T-helper 1 cell treated with Interleukin-12 subunit alpha and Interleukin-12 subunit beta and Interleukin-4 antibody, amounts not matched to agents 30 μg/mL and 1 μg/mL, for 36 hours (primary cell): ENCODE data around the gene SYP.
A peak's percentile ranks its signal among the peaks of the same experiment; 100 is the strongest.

Experiments used
- H3K27ac Mint-ChIP-seq: one replicate; pipeline ENCODE4 v1.8.0; 2021; ENCODE audit warnings: mild to moderate bottlenecking, mixed read lengths
- H3K27me3 Mint-ChIP-seq: one replicate; pipeline ENCODE4 v1.8.0; 2021; ENCODE audit warnings: low read depth, mixed read lengths
- H3K36me3 Mint-ChIP-seq: one replicate; pipeline ENCODE4 v1.8.0; 2021; ENCODE audit warnings: low read depth, mixed read lengths
- H3K4me1 Mint-ChIP-seq: one replicate; pipeline ENCODE4 v1.8.0; 2021; ENCODE audit warnings: low read depth, mixed read lengths
- H3K4me3 Mint-ChIP-seq: one replicate; pipeline ENCODE4 v1.8.0; 2021; ENCODE audit warnings: mild to moderate bottlenecking, moderate library complexity, mixed read lengths
- H3K9me3 Mint-ChIP-seq: one replicate; pipeline ENCODE4 v1.8.0; 2021; ENCODE audit warnings: mixed read lengths

Gene SYP

DNA sequence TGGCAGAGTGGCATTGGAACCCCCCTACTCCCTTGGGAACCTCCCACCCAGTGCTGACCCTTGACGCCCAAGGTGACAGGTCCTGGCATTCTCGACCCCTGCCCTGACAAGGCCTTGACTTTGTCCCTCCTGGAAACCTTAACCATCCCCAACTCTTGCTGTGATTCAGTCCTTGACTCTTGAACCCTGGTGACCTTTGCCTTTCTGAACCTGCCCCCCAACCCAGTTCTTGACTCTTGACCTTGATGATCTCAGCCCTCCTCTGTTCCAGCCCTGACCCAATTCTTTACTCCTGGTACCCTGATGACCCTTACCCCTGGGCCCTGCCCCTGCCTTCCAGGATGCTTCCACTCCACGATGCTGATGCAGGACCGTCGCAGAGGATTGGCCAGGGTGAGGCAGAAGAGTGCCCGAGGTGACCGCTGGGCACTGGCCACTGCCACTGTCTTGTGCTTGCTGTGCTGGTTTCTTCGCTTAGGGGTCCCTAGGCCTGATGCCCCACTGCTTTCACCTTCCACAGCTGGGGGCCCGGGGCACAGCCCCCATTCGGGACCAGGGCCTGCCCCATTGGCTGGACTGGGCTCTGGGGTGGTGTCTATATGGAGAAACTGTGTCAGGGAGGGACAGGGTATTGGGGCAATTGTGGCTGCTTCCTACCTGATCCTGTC is 31.5 kb upstream of the SYP start:
- Mint-ChIP-seq H3K4me1 (peaks cover 18% of the 10 kb centered on the region), H3K9me3 (no peaks in the 10 kb centered on the region), H3K4me3 (peak overlapping the region; percentile 78), H3K27me3 (no peaks in the 10 kb centered on the region), H3K36me3 (no peaks in the 10 kb centered on the region), H3K27ac (peak overlapping the region; percentile 92)

DNA sequence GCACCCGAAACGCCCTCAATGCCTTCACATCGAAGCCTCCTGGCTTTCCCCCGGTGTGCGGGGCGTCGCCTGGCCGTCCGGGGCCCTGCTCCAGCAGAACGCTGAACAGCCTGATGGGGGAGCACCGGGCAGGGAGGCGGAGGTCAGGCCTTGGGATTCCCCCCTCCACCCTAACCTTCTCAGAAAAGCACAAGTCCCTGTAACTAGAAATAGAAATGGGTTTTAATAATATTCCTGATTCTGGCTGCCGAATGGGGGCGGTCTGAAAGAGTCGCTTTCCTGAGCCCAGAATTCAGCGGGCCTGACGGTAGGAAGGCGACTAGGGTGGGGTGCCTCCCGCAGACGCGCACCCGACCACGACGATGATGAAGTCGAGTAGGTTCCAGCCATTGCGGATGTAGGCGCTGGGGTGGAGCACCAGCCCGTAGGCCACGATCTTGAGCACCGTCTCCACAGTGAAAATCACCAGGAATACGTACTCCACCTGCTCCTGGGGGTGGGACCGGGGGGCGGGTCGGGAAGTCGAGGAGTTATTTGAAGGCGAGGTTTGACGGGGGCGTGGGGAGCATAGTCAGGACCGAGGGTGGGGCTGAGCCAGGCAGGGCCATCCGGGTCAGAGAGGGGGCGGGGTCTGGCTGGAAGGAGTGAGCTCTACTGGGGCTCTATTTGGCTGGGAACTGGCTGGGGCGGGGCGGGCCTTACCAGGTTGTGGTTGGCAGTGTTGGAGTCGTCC is 30.7 kb upstream of the SYP start:
- peak overlapping the region; percentile 92 for H3K27ac Mint-ChIP-seq
- no peaks in the 10 kb centered on the region for H3K27me3 Mint-ChIP-seq
- H3K9me3 Mint-ChIP-seq = no peaks in the 10 kb centered on the region
- H3K4me1 Mint-ChIP-seq = peaks cover 18% of the 10 kb centered on the region
- H3K36me3 Mint-ChIP-seq = no peaks in the 10 kb centered on the region
- peak overlapping the region; percentile 78 for H3K4me3 Mint-ChIP-seq

DNA sequence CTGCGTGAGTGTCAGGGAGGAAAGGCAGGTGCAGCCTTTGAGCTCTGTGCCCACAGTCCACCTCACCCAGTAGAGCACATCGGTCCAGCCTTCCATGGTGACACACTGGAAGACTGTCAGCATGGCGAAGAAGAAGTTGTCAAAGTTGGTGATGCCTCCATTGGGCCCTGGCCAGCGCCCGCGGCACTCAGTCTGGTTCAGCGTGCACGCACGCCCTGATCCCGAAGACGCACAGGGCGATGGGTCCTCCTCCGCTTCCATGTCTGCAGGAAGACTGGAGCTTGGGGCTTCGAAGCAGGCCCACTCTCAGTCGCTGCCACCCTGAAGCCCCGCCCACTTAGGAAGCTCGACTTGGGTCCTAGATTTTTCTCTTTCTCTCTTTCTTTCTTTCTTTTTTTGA is 28.2 kb upstream of the SYP start:
- H3K4me3 Mint-ChIP-seq = no peak overlapping the region

DNA sequence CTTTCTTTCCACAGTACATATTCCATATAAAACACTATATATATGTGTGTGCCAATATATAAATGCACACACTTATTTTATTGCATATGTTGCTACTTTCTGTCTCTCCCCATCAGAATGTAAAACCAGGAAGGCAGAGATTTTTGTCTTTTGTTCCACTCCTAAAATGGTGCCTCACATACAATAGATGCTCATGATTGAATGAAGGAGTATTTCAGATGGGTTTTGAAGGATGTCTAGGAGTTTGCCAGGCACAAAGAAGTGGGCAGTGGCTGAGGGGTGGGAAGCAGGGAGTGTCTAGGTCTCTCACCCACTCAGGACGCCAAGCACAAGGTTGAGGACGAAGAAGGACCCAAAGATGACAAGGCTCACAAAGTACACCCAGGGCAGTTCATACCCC is 27.7 kb upstream of the SYP start:
- no peaks in the 10 kb centered on the region for H3K9me3 Mint-ChIP-seq
- H3K27me3 Mint-ChIP-seq = no peaks in the 10 kb centered on the region
- no peaks in the 10 kb centered on the region for H3K36me3 Mint-ChIP-seq
- peaks cover 14% of the 10 kb centered on the region for H3K4me1 Mint-ChIP-seq
- peak overlapping the region; percentile 26 for H3K27ac Mint-ChIP-seq
- no peak overlapping the region for H3K4me3 Mint-ChIP-seq

More for the DNA sequence above, 28.2 kb upstream of the SYP start:
- Mint-ChIP-seq H3K36me3 (no peaks in the 10 kb centered on the region), H3K4me1 (peaks cover 16% of the 10 kb centered on the region), H3K27ac (peak overlapping the region; percentile 26), H3K9me3 (no peaks in the 10 kb centered on the region), H3K27me3 (no peaks in the 10 kb centered on the region)

DNA sequence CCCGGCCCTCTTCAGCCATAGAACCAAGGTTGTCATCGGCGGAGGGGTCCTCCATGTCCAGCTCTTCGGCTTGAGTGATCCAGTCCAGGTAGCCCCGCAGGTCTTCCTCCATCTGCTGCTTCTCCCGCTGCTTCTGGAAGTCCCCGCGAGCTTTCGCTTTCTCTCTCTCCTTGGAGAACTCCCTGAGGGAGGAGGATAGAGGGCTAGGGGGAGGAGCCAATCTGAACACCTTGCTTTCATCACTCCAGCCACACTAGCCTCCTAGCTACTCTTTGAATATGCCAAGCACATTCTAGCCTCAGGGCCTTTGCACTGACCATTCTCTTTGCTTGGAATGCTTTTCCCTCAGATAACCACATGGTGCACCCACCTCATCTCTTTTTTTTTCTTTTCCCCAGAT is 27.0 kb upstream of the SYP start:
- H3K4me1 Mint-ChIP-seq = peaks cover 13% of the 10 kb centered on the region

DNA sequence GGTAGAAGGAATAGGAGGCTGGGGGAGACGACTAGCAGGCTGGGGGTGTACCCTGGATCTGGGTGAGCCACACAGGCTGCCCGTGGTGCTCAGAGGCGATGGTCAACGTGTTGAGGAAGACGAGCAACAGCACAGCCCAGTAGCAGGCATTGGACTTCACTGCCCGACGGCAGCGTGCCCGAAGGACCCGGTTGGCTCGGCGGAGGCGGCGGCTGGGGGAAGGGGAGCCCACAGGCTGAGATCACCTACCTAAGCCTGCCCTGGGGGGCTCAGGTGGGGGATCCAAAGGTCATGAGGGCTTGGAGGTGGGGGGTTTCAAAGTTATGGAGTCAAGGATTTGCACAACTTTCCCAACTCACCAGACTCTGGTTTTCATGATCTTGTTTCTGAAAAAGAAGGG is 25.9 kb upstream of the SYP start:
- Mint-ChIP-seq H3K27me3 (no peaks in the 10 kb centered on the region), H3K4me3 (no peak overlapping the region), H3K27ac (no peak overlapping the region), H3K4me1 (peaks cover 5% of the 10 kb centered on the region), H3K9me3 (no peaks in the 10 kb centered on the region), H3K36me3 (no peaks in the 10 kb centered on the region)

More for the DNA sequence above, 27.0 kb upstream of the SYP start:
- Mint-ChIP-seq H3K9me3 (no peaks in the 10 kb centered on the region), H3K27me3 (no peaks in the 10 kb centered on the region), H3K27ac (no peak overlapping the region), H3K36me3 (no peaks in the 10 kb centered on the region), H3K4me3 (no peak overlapping the region)

GRCh38 chrX:49221868-49222267 is 21.9 kb upstream of the SYP start:
- no peak overlapping the region for H3K27ac Mint-ChIP-seq
- H3K4me3 Mint-ChIP-seq = no peak overlapping the region
- no peaks in the 10 kb centered on the region for H3K9me3 Mint-ChIP-seq
- H3K27me3 Mint-ChIP-seq = no peaks in the 10 kb centered on the region
- H3K4me1 Mint-ChIP-seq = peaks cover 1% of the 10 kb centered on the region
- no peaks in the 10 kb centered on the region for H3K36me3 Mint-ChIP-seq

- Mint-ChIP-seq H3K9me3 (no peaks in the 10 kb centered on the region), H3K4me1 (peaks cover 1% of the 10 kb centered on the region), H3K27ac (no peak overlapping the region)
Measured at GRCh38 chrX:49220100-49220499, 20.1 kb upstream of the SYP start.

GRCh38 chrX:49214996-49215526 is 15.1 kb upstream of the SYP start:
- no peaks in the 10 kb centered on the region for H3K27me3 Mint-ChIP-seq
- no peaks in the 10 kb centered on the region for H3K36me3 Mint-ChIP-seq
- no peak overlapping the region for H3K27ac Mint-ChIP-seq
- H3K4me1 Mint-ChIP-seq = no peaks in the 10 kb centered on the region
- H3K4me3 Mint-ChIP-seq = no peak overlapping the region
- no peaks in the 10 kb centered on the region for H3K9me3 Mint-ChIP-seq

More at GRCh38 chrX:49220100-49220499, 20.1 kb upstream of the SYP start:
- H3K36me3 Mint-ChIP-seq = no peaks in the 10 kb centered on the region
- no peak overlapping the region for H3K4me3 Mint-ChIP-seq
- no peaks in the 10 kb centered on the region for H3K27me3 Mint-ChIP-seq

- no peaks in the 10 kb centered on the region for H3K9me3 Mint-ChIP-seq
- H3K4me3 Mint-ChIP-seq = no peak overlapping the region
- H3K27me3 Mint-ChIP-seq = no peaks in the 10 kb centered on the region
- no peaks in the 10 kb centered on the region for H3K36me3 Mint-ChIP-seq
- no peak overlapping the region for H3K27ac Mint-ChIP-seq
- no peaks in the 10 kb centered on the region for H3K4me1 Mint-ChIP-seq
Measured at GRCh38 chrX:49214416-49214815, 14.4 kb upstream of the SYP start.

GRCh38 chrX:49212861-49213260 is 12.9 kb upstream of the SYP start:
- no peak overlapping the region for H3K4me3 Mint-ChIP-seq
- no peaks in the 10 kb centered on the region for H3K9me3 Mint-ChIP-seq
- no peak overlapping the region for H3K27ac Mint-ChIP-seq
- H3K4me1 Mint-ChIP-seq = no peaks in the 10 kb centered on the region
- no peaks in the 10 kb centered on the region for H3K27me3 Mint-ChIP-seq
- H3K36me3 Mint-ChIP-seq = no peaks in the 10 kb centered on the region

DNA sequence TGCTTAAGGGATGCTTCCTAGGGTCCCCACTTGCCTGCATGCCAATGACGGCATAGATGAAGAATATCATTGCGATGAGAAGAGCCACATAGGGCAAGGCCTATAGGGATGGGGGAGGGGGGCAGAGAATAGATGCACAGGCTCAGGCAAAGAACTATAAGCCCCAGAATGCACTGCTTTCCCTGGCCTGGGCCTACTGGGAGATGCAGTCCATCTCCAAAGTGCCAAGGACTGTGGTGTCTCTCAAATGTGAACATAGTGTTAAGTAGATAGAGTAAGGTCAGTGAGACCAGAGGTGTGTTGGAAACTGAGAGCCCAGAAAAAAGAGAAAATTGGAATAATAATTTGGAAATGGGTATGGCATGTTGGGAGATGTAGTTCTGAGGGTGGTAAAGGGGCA is 12.2 kb upstream of the SYP start:
- no peak overlapping the region for H3K4me3 Mint-ChIP-seq
- H3K9me3 Mint-ChIP-seq = no peaks in the 10 kb centered on the region
- no peaks in the 10 kb centered on the region for H3K4me1 Mint-ChIP-seq
- H3K27ac Mint-ChIP-seq = no peak overlapping the region
- no peaks in the 10 kb centered on the region for H3K36me3 Mint-ChIP-seq
- no peaks in the 10 kb centered on the region for H3K27me3 Mint-ChIP-seq

GRCh38 chrX:49211074-49211473 is 11.1 kb upstream of the SYP start:
- H3K27ac Mint-ChIP-seq = no peak overlapping the region
- no peaks in the 10 kb centered on the region for H3K9me3 Mint-ChIP-seq
- H3K27me3 Mint-ChIP-seq = no peaks in the 10 kb centered on the region
- H3K36me3 Mint-ChIP-seq = no peaks in the 10 kb centered on the region
- no peak overlapping the region for H3K4me3 Mint-ChIP-seq
- H3K4me1 Mint-ChIP-seq = no peaks in the 10 kb centered on the region

DNA sequence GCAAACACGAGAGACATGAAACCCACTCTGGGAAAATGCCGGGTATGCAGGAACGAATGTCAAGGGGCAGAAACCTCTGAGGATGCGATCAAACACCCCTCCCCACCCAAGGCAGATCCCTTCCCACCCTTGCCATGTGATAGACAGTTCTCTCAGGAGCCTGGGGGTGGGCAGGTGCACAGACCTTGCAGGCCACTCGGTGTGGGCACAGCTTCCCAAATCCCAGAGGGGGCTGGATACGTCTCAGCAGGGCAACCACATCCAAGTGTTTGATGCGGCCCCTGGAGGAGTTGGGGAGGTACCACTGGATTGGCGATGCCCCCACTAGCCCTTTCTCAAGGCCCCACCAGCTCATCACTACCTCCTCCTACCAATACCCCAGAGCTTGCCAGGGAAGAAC is 10.4 kb upstream of the SYP start:
- no peak overlapping the region for H3K4me3 Mint-ChIP-seq
- no peak overlapping the region for H3K27ac Mint-ChIP-seq
- no peaks in the 10 kb centered on the region for H3K9me3 Mint-ChIP-seq
- no peaks in the 10 kb centered on the region for H3K27me3 Mint-ChIP-seq
- H3K4me1 Mint-ChIP-seq = no peaks in the 10 kb centered on the region
- H3K36me3 Mint-ChIP-seq = no peaks in the 10 kb centered on the region
